GM21360 (cell line): ENCODE data around the gene FAM222B.
"Not testable (repeated sequence)": the region's sequence is repeated elsewhere in the genome, so short reads cannot be mapped to it uniquely, and the experiment has no call there.

ENCODE experiments used
- ATAC-seq: cut with Tn5 transposase; IDR thresholded peaks from one replicate; pipeline ENCODE4 v1.9.1; 2021; ENCODE audit warnings: mild to moderate bottlenecking, moderate library complexity; ENCODE audit not compliant: unreplicated experiment

Gene FAM222B

DNA sequence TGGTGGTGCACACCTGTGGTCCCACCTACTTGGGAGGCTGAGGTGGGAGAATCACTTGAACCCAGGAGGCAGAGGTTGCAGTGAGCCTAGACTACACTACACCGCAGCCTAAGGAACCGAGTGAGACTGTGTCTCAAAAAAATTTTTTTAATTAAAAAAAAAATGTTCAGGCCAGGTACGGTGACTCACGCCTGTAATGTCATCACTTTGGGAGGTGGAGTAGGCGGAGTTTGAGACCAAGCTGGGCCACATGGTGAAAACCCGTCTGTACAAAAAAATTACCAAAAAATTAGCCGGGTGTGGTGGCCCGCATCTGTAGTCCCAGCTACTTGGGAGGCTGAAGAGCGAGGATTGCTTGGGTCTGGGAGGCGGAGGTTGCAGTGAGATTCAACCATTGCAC is 3.6 kb upstream of the FAM222B start:
- ATAC-seq = no peak

DNA sequence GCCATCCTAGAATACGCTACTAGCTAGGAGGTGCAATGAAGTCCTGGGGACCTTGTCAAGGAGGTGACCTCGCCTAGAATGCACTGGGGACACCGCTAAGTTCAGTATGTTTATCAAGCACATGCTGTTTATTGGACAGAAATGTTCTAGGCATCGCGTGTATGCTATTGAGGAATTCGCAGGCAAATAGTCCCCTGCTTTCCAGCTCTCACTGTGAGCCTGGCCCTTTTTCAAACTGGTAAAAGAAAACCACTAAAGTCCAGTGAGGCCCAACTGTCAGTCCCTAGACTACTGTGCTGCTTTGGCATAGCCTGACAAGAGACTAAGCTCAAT is 1.2 kb upstream of the FAM222B start:
- no peak for ATAC-seq

DNA sequence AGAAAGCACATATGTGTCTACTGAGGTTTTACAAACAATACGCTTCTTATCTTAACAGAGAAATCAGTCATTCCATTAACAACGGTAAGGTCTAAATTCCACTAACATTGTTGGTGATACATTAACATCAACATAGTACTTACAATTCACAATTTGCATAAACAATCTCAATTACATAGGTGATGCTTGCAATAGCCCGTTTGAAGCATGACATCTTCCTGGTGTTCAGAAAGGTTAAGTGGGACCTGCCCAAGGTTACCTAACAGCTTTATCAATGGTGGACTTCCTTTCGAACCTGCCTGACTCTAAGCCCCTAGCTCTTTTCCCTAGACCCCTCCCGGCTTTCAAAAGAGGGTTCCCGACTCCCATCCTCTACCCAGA is 699 bp downstream of the FAM222B start:
- no peak for ATAC-seq

DNA sequence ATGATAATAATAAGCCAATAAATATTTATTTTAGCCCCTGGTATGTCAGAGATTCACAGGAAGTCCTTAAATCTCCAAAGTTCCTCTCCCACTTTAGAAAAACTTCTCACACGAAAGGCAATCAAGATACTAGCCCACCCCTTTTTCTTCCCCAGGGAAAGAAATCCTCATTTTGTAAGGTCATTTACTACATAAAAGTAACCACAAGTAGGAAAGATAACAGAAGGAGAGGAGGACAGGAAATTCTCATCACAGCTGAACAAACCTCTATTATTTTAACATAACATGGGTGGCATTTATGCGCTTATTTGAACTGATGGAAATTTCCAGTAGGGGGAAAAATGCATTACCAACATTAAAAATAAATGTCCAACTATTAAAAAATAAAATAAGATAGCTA is 3.4 kb downstream of the FAM222B start:
- no peak for ATAC-seq

DNA sequence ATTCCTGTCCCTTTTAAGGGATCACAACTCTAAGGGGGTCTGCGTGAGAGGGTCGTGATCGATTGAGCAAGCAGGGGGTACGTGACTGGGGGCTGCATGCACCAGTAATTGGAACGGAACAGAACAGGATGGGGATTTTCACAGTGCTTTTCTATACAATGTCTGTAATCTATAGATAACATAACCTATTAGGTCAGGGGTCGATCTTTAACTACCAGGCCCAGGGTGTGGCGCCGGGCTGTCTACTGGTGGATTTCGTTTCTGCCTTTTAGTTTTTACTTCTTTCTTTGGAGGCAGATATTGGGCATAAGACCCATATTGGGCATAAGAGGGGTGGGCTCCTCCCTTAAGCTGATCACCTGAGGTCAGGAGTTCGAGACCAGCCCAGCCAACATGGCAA is 6.0 kb downstream of the FAM222B start:
- not testable (repeated sequence) for ATAC-seq

DNA sequence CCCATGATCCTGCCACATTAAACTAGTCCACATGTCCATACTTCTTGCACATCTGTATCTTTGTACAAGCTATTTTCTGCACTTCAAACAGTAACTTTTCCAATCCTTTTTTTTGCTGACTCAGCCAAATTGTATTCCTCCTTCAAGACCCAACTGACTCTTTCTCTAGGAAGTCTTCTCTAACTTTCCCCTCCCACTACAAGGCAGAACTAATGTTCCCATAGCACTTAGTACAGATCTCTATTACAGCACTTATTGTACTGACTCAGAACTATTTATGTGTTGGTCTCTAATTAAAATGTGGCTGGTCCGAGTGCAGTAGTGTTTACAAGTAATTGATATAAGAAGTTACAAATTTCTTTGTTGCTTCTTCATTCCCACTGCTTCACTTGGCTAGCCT is 8.2 kb downstream of the FAM222B start:
- ATAC-seq = no peak

DNA sequence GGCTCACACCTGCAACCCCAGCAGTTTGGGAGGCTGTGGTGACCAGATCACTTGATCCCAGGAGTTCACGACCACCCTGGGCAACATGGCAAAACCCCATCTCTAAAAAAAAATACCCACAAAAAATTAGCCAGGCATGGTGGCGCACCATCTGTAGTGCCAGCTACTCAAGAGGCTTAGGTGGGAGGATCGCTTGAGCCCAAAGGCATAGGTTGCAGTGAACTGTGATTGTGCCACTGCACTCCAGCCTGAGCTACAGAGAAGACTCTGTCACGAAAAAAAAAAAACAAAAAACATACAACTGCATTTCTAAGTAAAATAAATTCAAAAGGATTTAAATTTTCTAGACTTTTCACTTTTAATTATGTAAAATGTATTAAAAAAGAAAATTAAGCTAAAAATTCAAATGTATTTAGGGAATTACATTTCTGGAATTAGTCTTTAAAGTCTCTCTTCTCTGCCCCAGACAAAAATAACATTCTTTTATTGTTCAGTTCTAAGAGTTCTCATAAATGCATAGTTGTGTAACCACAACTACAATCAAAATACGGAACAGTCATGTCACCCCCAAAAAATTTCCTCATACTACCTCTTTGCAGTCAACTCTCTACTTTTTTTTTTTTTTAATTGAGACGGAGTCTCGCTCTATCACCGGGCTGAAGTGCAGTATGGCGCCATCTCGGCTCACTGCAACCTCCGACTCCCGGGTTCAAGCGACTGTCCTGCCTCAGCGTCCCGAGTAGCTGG is 14.1 kb downstream of the FAM222B start:
- ATAC-seq = no peak

DNA sequence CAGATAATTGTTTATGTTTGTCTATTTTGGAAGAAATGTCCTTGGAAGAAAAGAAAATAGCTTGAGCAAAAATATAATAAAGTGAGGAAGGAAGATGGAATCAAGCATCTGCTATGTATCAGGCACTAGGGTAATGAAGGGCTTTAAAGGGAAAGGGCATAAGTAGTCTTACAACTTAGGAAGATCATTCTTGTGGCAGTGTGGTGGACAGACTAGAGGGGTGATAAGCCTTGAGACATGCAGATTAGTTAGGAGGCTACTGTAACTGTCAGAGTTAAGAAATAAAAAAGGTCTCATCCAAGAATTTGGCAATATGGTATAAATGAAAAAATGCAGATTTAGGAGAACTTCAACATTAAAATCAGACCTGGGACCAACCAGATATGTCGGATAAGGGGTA is 14.9 kb downstream of the FAM222B start:
- no peak for ATAC-seq

DNA sequence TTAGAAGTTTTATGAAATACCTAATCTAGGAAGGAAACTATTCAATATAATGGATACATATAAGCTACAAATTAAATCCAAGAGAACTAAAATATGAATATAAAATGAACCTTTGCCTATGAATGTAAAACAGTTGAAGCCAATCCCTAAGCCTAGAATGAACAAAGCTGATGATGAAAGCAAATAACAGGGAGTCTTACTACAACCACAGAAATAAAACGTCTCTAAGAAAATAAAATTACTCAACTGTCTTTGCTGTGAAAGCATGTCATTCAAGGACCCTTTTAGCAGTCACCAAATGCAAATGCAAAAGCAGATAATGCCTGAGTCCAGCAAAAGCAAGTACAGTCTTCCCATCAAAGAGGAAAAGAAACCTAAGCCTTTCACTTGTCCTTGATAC is 23.0 kb downstream of the FAM222B start:
- no peak for ATAC-seq

DNA sequence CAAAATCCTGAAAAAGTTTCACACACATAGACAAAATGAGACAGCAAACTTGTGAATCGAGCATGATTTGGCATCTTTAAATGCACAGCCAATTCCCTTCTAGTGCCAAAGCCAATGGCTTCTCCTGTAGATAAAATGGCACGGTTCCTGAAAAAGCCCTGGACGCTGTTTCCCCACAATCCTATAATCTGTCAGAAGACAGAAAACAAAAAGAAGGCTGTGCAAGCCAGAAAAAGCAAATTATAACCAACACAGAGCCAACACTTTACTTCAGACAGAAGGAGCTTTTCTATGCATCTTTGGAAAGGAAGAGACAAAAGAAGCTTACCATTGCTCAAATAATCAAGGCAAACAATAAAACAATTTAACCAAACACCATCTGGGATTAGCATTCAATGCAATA is 23.8 kb downstream of the FAM222B start:
- no peak for ATAC-seq

DNA sequence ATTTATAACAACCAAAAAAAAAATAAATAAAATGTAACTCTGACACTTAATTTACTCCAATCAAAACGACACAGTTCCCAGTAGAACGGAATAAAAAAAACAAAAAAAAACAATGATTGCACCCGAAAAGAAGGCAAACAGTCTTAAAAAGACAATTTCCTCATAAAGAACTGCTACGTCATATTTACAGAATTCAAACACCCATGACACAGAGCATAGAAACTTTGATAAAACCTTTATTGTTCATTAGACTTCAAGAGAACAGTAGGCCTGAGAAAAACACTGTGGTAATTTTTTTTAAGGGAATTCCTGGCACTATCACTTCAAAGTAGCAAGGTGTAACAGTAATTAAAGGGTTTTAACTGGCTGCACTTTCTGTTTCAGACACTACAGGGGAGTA is 26.1 kb downstream of the FAM222B start:
- no peak for ATAC-seq

DNA sequence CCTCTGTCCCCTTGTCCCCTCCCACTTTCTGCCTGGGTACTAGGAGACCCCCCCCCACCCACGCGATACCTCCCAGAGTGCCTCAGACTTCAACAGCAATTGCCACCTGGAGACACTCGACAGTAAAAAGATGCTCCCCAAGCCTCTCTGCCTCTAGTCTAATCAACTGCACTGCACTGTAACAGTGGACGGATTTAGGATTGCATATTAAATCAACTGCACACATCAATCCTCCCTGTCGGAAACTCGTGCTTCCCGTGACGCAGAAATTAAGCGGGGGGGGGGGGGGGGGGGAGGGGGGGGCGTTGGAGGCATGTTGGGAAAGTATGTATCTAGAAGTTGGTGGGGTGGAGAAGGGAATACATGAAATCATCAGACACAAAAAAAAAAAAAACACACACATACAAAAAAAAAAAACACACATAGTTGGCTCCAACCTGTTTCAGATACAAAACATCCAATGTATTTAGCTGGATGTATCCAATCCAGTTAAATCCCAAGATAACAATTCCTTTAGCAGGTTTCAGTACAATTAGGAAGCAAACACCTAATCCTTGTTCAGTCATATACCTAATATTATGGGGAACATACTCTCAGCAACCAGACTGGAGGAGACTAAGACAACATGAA is 29.7 kb downstream of the FAM222B start:
- ATAC-seq = no peak

DNA sequence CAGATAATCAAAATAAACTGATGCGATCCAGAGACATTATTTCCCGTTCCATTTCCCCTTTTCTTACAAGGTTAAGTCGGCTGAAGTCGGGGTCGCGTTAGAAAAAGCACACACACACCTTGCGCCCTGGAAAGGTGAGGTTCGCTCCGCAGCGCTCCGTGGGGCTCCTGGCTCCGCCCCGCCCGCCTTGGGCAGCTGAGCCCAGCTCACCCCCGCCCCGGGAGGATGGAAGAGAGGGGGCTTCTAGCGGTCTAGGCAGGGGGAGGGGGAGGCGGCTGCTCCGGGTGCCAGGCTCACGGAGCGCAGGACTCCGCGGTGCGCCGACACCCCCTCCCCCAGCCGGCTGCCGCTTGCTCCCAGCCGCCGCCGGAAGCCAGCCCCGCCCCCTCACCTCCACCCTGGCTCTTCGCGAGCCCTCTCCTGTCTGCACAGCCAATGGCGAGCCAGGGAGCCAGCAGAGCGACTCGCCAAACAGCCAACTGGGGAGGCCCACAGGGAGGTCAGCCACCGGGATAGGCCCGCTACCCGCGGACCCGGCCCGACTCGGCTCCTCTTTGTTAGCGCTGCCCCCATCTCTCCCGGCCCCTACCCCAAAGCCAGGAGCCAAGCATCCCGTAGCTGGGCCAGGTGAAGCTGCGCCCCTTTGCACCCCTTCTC is 30.4 kb downstream of the FAM222B start:
- ATAC-seq = peak; percentile 91

DNA sequence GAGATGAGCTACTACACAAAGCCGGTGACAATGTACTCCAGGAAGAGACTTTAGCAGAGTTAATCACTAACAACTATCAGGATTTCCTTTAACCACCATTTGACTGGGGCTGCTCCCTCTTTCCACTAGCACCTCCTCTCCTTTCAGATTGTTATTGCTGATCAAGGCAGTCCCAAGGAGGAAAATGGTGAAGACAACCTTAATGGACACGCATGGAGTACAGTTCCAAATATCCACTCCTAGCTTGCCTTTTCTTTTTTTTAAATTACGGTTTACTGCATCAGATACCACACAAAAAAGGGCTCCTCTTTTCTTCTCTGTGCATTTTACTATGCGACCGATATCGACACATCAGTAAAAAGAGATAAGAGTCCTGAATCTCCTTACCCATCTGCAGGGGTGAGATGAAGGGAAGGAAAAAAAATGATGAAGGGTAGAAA is 30.9 kb downstream of the FAM222B start:
- ATAC-seq = no peak

DNA sequence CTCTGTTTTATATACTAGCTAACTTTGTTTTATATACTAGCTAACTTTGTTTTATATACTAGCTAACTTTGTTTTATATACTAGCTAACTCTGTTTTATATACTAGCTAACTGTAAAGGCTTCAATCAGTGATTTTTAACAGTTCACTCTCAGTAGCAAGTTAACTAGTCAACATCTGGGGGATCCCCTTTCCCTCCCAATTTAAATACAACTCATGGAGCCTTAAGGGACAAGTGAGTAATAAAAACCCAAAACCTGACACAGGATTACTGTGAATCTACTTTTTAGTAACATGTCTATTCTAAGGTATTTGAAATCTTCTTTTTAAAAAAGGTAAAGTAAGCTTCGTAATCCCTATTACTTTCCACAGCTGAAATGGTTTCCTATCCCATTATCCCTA is 32.2 kb downstream of the FAM222B start:
- no peak for ATAC-seq

DNA sequence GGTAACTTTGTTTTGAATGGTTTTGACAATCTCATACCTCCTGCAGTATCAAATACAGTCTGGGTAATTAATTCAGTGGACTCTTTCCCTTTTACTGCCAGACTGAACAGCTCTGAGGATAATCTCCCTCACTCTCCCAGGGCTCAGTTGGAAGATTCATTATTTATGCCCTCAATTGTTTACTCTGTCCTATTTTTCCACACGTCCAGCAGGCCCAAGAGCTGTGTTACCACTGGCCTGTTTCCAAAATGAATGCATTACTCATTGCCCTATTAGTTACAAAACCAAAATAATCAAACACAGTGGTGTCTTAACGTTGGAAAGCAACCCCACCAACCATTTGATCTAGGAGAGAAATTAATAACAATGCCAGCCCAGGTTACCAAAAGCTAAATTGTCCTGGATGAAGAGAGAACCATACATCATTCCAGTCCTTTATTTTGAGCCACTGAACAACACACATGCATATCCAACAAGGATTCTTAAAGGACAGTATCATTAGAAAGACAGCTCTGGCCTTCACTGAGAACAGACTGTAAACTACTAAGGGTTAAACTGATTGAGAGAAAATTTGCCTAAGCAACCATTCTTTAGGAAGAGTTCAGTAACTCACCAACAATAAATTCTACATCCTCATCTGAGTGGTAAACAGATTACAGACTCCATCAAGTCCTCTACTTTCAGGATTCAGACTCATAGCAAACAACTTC is 34.5 kb downstream of the FAM222B start:
- ATAC-seq = no peak

DNA sequence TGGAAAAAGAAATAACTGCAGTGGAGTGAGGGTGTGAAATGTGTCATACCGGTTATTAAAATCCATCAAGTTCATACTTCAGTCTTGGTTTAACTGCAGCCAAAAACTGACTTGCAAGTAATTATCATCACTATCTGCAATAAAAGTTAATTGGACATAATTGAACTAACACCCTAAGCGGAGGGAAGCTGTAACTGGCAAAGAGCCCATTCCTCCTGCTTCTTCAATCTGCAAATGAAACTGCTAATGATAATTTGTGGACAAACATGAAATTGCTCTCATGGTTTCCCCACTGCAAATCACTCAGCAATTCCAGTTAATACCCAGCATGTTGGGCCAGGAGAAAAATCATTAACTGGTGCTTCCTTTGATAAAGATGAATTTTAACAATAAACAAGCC is 46.5 kb downstream of the FAM222B start:
- no peak for ATAC-seq

DNA sequence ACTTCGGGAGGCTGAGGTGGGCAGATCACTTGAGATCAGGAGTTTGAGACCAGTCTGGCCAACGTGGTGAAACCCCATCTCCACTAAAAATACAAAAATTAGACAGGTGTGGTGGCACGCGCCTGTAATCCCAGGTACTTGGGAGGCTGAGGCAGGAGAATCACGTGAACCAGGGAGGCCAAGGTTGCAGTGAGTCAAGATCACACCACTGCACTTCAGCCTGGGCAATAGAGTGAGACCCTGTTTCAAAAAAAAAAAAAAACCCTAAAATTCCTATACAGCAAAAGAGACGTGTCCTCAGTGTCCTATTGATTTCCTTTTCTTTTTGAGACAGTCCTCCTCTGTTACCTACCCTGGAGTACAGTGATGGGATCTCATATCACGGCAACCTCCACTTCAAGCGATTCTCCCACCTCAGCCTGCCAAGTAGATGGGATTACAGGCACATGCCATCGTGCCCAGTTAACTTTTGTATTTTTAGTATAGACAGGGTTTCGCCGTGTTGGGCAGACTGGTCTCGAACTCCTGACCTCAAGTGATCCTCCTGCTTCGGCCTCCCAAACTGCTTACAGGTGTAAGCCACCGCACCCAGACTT is 47.6 kb downstream of the FAM222B start:
- not testable (repeated sequence) for ATAC-seq

DNA sequence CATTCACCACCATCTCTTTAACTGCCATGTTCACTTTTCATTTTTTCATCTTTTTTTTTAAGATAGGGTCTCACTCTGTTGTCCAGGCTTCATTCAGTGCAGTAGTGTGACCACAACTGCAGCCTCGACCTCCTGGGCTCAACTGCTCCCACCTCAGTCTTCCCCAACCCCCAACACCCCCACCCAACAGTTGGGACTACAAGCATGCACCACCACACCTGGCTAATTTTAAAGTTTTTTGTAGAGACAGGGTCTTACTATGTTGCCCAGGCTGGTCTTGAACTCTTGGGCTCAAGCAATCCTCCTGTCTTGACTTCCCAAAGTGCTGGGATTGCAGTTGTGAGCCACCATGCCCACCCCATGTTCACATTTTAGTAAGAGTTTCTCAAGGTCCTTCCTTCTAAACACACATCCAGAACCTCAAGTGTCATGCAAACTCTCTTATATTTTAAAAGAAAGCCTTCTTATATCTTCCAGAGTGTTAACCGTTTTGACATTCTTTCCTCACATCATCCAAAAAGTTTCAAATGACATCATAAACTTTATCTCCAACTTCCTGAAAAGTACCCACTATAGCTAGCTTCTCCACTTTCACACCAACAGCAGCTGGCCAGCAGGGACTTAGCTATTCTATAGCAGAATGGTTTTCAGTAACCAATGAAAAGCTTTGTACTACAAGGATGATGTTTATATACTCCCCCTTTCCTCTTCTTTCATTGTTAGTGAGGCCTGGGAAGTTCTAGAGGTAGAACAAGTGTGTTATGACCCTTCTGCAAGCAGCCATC is 49.5 kb downstream of the FAM222B start:
- ATAC-seq = no peak

DNA sequence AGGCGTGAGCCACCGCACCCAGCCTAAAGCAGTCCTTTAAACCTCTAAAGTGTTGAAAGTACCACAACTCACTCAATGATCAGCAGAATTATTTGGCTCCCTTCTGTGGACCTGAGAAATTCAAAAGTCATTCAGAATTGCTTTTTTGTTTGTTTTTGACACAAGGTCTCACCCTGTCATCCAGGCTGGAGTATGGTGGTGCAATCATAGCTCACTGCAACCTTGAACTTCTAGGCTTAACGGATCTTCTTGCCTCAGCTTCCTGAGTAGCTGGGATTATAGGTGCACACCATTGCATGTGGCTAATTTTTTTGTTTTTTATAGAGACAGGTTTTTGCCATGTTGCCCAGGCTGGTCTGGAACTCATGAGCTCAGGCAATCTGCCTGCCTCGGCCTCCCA is 54.5 kb downstream of the FAM222B start:
- ATAC-seq = no peak

DNA sequence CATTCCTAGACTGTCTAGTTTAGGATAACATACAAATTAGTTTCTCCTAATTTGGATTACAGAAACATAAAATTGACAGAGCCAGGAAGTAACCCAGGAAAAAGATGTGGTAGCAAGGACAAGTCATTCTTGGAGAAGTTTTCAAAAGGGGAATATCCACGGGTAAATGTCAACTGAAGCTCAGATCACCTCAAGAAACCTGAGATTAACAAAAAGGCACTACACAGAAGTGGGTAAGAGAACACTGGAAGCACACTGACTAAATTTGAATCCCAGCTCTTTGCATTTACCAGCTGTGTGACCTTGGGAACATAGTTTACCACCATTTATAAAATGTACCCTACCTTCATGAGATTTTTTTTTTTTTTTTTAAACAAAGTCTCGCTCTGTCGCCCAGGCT is 59.4 kb downstream of the FAM222B start:
- ATAC-seq = no peak
